Gastrocnemius medialis (tissue), 4 donors: ENCODE results near the gene ELOVL2. TPM values are rescaled to one million over a fixed set of nuclear protein-coding genes. Genes with fewer than 3 reads are reported as not detected.
A peak's percentile ranks its signal among the peaks of the same experiment; 100 is the strongest.

ENCODE experiments used
- ATAC-seq, 2 donors: fragments of 150-250 bp; one replicate each; pipeline ENCODE4 v1.9.1; 2016
- DNase-seq, 2 donors: peaks; one replicate each; pipeline ENCODE4 v3.0.0-alpha.2; 2019
- H3K27ac ChIP-seq, 4 donors: fragments of 200-600 bp; sonication (generic); 1 replicate in 1 of 4; 2 replicates in 3 of 4; pipeline ENCODE4 v1.5.1; 2016 to 2018; ENCODE audit warnings: mild to moderate bottlenecking in 2 of 4, moderate library complexity in 1 of 4
- H3K27me3 ChIP-seq, 3 donors: fragments of 200-600 bp; sonication (generic) in 2 of 3; 1 replicate in 1 of 3; 2 replicates in 2 of 3; pipeline versions ENCODE4 v1.5.1 to v1.6.0; 2016 to 2019; ENCODE audit warnings: mild to moderate bottlenecking in 1 of 3, moderate library complexity in 1 of 3
- H3K36me3 ChIP-seq, 2 donors: fragments of 200-600 bp; sonication (generic) in 1 of 2; one replicate each; pipeline ENCODE4 v1.5.1; 2017 to 2018
- H3K4me1 ChIP-seq, 2 donors: fragments of 200-600 bp; sonication (generic) in 1 of 2; one replicate each; pipeline ENCODE4 v1.5.1; 2016 to 2017; ENCODE audit warnings: mild to moderate bottlenecking in 2 of 2
- H3K4me3 ChIP-seq, 4 donors: fragments of 200-600 bp; sonication (generic) in 3 of 4; 1 replicate in 1 of 4; 2 replicates in 3 of 4; pipeline ENCODE4 v1.5.1; 2016 to 2019; ENCODE audit warnings: mild to moderate bottlenecking in 2 of 4
- H3K9me3 ChIP-seq, 3 donors: fragments of 200-600 bp; sonication (generic) in 2 of 3; 1 replicate in 1 of 3; 2 replicates in 2 of 3; pipeline ENCODE4 v1.5.1; 2016 to 2019
- POLR2A ChIP-seq, 2 donors: fragments of 450-650 bp; IDR thresholded peaks; one replicate each; pipeline ENCODE4 v1.6.1; 2017; ENCODE audit warnings: antibody characterized with exemption in 2 of 2, mild to moderate bottlenecking in 2 of 2, moderate library complexity in 2 of 2
- in situ Hi-C, 4 donors: fragments of 200-750 bp; cut with MboI; loops; one replicate each; pipeline versions ENCODE4 v1.15.0 to v1.8.0; 2017; ENCODE audit warnings: low sequenced_read_pairs in 4 of 4
- intact Hi-C: fragments of 100-400 bp; cut with DNase I; formaldehyde crosslinking; loops from one replicate; pipeline ENCODE4 v1.15.1; 2023; ENCODE audit warnings: low total_unique reads
- total RNA-seq, 4 donors: library from RNA; depleted of rRNA; stranded (reverse); fragments of >200 nt; gene quantifications; one replicate each; pipeline versions ENCODE4 v1.1.0 to v1.2.3, GENCODE V29; 2016
- TF ChIP-seq, protein P1 (sequence below), 5 experiments: fragments of 450-650 bp in 3 of 5; fragments of 200-600 bp in 2 of 5; sonication (generic) in 2 of 5; IDR thresholded peaks in 4 of 5; conservative IDR thresholded peaks in 1 of 5; 1 replicate in 4 of 5; 2 replicates in 1 of 5; pipeline ENCODE4 v1.5.1; 2016 to 2019; ENCODE audit warnings: antibody characterized with exemption in 5 of 5, mild to moderate bottlenecking in 3 of 5, moderate library complexity in 3 of 5

ELOVL2 gene
- total RNA-seq, 4 donors from 2014 or later: 0.07 to 1.1 (median 0.31) TPM

DNA sequence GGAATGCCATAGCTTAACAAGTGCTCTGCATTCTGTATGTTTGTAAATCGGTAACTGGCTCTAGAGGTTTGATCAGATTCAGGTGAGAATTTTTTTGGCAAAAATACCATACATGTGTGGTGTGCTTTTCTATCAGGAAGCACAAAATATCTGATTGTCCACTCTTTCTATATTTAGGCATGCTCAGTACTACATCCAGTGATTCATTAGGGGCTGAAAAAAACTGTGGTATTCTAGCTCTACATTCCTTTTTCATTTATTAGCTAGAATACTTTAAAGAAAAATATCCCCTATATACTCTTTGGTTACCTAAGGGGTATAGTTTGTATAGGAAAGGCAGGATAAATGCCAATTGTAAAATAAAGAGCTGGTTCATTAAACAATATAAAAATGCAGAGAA lies 10.6 kb upstream of the ELOVL2 start:
- DNase-seq (no peak), ATAC-seq (no peak)
- Histone ChIP-seq H3K27me3 (peaks cover 0 to 4% (median under 1%) of the 10 kb centered on the region in 3 donors), H3K36me3 (no peaks in the 10 kb centered on the region), H3K9me3 (no peaks in the 10 kb centered on the region), H3K27ac (no peak overlapping the region), H3K4me3 (no peak overlapping the region), H3K4me1 (no peaks in the 10 kb centered on the region)
- TF ChIP-seq, protein P1, sequence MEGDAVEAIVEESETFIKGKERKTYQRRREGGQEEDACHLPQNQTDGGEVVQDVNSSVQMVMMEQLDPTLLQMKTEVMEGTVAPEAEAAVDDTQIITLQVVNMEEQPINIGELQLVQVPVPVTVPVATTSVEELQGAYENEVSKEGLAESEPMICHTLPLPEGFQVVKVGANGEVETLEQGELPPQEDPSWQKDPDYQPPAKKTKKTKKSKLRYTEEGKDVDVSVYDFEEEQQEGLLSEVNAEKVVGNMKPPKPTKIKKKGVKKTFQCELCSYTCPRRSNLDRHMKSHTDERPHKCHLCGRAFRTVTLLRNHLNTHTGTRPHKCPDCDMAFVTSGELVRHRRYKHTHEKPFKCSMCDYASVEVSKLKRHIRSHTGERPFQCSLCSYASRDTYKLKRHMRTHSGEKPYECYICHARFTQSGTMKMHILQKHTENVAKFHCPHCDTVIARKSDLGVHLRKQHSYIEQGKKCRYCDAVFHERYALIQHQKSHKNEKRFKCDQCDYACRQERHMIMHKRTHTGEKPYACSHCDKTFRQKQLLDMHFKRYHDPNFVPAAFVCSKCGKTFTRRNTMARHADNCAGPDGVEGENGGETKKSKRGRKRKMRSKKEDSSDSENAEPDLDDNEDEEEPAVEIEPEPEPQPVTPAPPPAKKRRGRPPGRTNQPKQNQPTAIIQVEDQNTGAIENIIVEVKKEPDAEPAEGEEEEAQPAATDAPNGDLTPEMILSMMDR (IDR thresholded peaks at IDR 0.05 in 4 of 5, conservative IDR thresholded peaks at IDR 0.05 in 1 of 5): no peak
- no peak for TF ChIP-seq POLR2A (IDR thresholded peaks at IDR 0.05)
- in situ Hi-C loops (loop anchor here in 1 of 4 donors (25.0 kb wide), 1 partner anchor 567 kb away; no protein-coding TSS in a partner anchor), intact Hi-C loops (no loop called here)

DNA sequence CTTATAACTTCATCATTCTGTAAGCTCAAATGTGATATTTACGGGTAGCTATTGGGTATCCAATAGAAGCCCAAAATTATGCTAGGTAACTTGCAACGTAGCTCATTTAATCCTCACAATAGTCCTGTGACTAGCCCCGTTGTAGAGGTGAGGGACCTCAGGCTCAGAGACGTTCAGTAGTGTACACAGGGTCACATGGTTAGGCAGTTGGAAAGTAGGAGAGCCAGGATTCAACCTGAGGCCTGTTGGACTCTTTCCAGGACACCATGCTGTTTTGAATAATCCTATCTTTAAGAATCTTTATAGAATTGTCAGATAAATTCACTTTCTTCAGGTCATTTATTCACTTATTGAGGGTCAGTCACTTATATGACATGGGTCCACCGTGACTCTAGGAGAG lies 9.2 kb upstream of the ELOVL2 start:
- DNase-seq: no peak
- intact Hi-C loops (no loop called here), in situ Hi-C loops (loop anchor here in 1 of 4 donors (25.0 kb wide), 1 partner anchor 566 kb away; no protein-coding TSS in a partner anchor)
- no peak for TF ChIP-seq POLR2A (IDR thresholded peaks at IDR 0.05)
- TF ChIP-seq, protein P1 (IDR thresholded peaks at IDR 0.05 in 4 of 5, conservative IDR thresholded peaks at IDR 0.05 in 1 of 5): no peak
- Histone ChIP-seq H3K36me3 (no peaks in the 10 kb centered on the region), H3K27me3 (peaks cover under 1 to 7% (median 4%) of the 10 kb centered on the region in 3 donors), H3K4me1 (no peaks in the 10 kb centered on the region), H3K4me3 (no peak overlapping the region), H3K9me3 (no peaks in the 10 kb centered on the region), H3K27ac (no peak overlapping the region)
- ATAC-seq: no peak

DNA sequence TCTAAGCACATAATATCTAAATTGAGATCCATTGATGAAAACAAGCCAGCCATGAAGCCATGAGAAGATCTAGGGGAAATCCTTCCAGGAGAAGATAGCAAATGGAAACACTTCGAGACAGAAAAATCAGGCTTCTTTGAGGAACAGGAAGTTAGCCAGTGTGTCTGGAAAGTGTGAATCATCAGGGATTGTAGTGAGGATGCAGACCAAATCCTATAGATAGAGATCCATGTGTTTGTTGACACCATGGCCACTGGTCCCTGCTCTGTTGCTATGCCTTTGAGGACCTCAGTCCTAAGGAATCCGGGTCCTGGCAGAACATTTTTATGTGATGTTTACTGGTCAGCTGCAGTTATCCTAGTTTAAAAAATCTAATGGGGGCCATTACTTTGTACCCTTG lies 6.6 kb upstream of the ELOVL2 start:
- TF ChIP-seq, protein P1 (IDR thresholded peaks at IDR 0.05 in 4 of 5, conservative IDR thresholded peaks at IDR 0.05 in 1 of 5): no peak
- no peak for TF ChIP-seq POLR2A (IDR thresholded peaks at IDR 0.05)
- intact Hi-C loops (no loop called here), in situ Hi-C loops (loop anchor here in 1 of 4 donors (25.0 kb wide), 1 partner anchor 563 kb away; no protein-coding TSS in a partner anchor)
- no peaks in the 10 kb centered on the region for H3K4me1 ChIP-seq
- no peak for DNase-seq
- H3K9me3 ChIP-seq: no peaks in the 10 kb centered on the region
- H3K27ac ChIP-seq: no peak overlapping the region
- ATAC-seq: no peak
- H3K36me3 ChIP-seq: no peaks in the 10 kb centered on the region
- H3K27me3 ChIP-seq: peaks cover 21 to 29% (median 24%) of the 10 kb centered on the region in 3 donors
- no peak overlapping the region for H3K4me3 ChIP-seq

DNA sequence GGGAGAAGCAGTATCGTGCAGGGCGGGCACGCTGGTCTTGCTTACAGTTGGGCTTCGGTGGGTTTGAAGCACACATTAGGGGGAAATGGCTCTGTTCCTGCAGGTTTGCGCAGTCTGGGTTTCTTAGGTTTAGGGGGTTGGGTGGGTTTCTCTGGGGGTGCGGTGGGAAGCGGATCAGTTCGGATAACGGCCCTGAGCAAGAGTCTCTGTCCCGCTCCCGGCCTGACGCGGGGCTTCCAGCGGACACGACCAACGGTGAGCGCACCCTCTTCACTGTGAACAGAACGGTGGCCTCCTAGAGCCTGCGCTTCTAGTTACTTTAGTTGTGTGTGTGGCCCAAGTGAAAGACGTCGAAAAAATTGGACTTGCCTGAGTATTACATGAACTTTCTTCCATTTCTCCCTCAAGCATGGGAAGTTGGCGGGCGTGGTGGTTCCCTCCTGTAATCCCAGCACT lies 635 bp upstream of the ELOVL2 start:
- H3K4me1 ChIP-seq: peaks cover 3 to 4% of the 10 kb centered on the region in 2 donors
- intact Hi-C loops: no loop called here
- H3K27ac ChIP-seq: no peak overlapping the region
- in situ Hi-C loops: no loop called here
- no peak for DNase-seq
- H3K27me3 ChIP-seq: peaks cover 52 to 55% (median 52%) of the 10 kb centered on the region in 3 donors
- no peaks in the 10 kb centered on the region for H3K9me3 ChIP-seq
- TF ChIP-seq, protein P1 (IDR thresholded peaks at IDR 0.05 in 4 of 5, conservative IDR thresholded peaks at IDR 0.05 in 1 of 5): no peak
- no peak for TF ChIP-seq POLR2A (IDR thresholded peaks at IDR 0.05)
- H3K4me3 ChIP-seq: peak overlapping the region in 2 of 4 donors; percentile 32 to 46
- ATAC-seq: no peak
- H3K36me3 ChIP-seq: no peaks in the 10 kb centered on the region
